ENCODE measurements around the gene ACSM6.

The ACSM6 gene

GRCh38 chr10:95208702-95209391 is 14.8 kb downstream of the ACSM6 start:
- no peak for TF ChIP-seq TOX (CRISPR knock-in tag; IDR thresholded peaks at IDR 0.05; ENCODE audit: borderline replicate concordance)
- TF ChIP-seq ZNF70 (CRISPR knock-in tag; IDR thresholded peaks at IDR 0.05) = no peak
- TF ChIP-seq RARB (CRISPR knock-in tag; IDR thresholded peaks at IDR 0.05) = no peak
- TF ChIP-seq ZFP3 (CRISPR knock-in tag; IDR thresholded peaks at IDR 0.05) = no peak
- TF ChIP-seq CREB5 (CRISPR knock-in tag; IDR thresholded peaks at IDR 0.05; ENCODE audit: low read depth) = no peak
- TF ChIP-seq CSRNP3 (CRISPR knock-in tag; IDR thresholded peaks at IDR 0.05) = no peak
- TF ChIP-seq, protein P1, sequence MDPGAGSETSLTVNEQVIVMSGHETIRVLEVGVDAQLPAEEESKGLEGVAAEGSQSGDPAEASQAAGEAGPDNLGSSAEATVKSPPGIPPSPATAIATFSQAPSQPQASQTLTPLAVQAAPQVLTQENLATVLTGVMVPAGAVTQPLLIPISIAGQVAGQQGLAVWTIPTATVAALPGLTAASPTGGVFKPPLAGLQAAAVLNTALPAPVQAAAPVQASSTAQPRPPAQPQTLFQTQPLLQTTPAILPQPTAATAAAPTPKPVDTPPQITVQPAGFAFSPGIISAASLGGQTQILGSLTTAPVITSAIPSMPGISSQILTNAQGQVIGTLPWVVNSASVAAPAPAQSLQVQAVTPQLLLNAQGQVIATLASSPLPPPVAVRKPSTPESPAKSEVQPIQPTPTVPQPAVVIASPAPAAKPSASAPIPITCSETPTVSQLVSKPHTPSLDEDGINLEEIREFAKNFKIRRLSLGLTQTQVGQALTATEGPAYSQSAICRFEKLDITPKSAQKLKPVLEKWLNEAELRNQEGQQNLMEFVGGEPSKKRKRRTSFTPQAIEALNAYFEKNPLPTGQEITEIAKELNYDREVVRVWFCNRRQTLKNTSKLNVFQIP (CRISPR knock-in tag; IDR thresholded peaks at IDR 0.05; ENCODE audit: borderline replicate concordance, low read depth) = no peak
- no peak for TF ChIP-seq ZNF8 (CRISPR knock-in tag; IDR thresholded peaks at IDR 0.05)
- no peak for TF ChIP-seq ARNTL (CRISPR knock-in tag; IDR thresholded peaks at IDR 0.05; ENCODE audit: borderline replicate concordance, low read depth)
- TF ChIP-seq ESRRG (CRISPR knock-in tag; IDR thresholded peaks at IDR 0.05) = no peak
- TF ChIP-seq CSDC2 (CRISPR knock-in tag; IDR thresholded peaks at IDR 0.05) = no peak
- no peak for TF ChIP-seq TCF4 (CRISPR knock-in tag; IDR thresholded peaks at IDR 0.05; ENCODE audit: borderline replicate concordance)
- TF ChIP-seq ISL1 (CRISPR knock-in tag; IDR thresholded peaks at IDR 0.05) = no peak
- no peak for TF ChIP-seq PATZ1 (CRISPR knock-in tag; IDR thresholded peaks at IDR 0.05; ENCODE audit: borderline replicate concordance)
- no peak for TF ChIP-seq GLIS3 (CRISPR knock-in tag; IDR thresholded peaks at IDR 0.05)
- TF ChIP-seq OSR1 (CRISPR knock-in tag; IDR thresholded peaks at IDR 0.05) = no peak
- no peak for TF ChIP-seq ZFP30 (CRISPR knock-in tag; IDR thresholded peaks at IDR 0.05)
- peak; percentile 63 for ATAC-seq

GRCh38 chr10:95209509-95210127 is 15.6 kb downstream of the ACSM6 start:
- TF ChIP-seq ZNF8 (CRISPR knock-in tag; IDR thresholded peaks at IDR 0.05) = no peak
- TF ChIP-seq CSDC2 (CRISPR knock-in tag; IDR thresholded peaks at IDR 0.05) = no peak
- no peak for TF ChIP-seq RARB (CRISPR knock-in tag; IDR thresholded peaks at IDR 0.05)
- no peak for TF ChIP-seq SNAI2 (CRISPR knock-in tag; IDR thresholded peaks at IDR 0.05)
- no peak for TF ChIP-seq ESRRG (CRISPR knock-in tag; IDR thresholded peaks at IDR 0.05)
- no peak for TF ChIP-seq ZNF565 (CRISPR knock-in tag; conservative IDR thresholded peaks at IDR 0.05; ENCODE audit: low read depth)
- no peak for TF ChIP-seq PPARA (CRISPR knock-in tag; IDR thresholded peaks at IDR 0.05; ENCODE audit: borderline replicate concordance)
- TF ChIP-seq ZC3H10 (CRISPR knock-in tag; IDR thresholded peaks at IDR 0.05) = no peak
- no peak for TF ChIP-seq TSHZ2 (CRISPR knock-in tag; IDR thresholded peaks at IDR 0.05)
- no peak for TF ChIP-seq ZFP3 (CRISPR knock-in tag; IDR thresholded peaks at IDR 0.05)
- no peak for TF ChIP-seq ISL1 (CRISPR knock-in tag; IDR thresholded peaks at IDR 0.05)
- TF ChIP-seq ZNF70 (CRISPR knock-in tag; IDR thresholded peaks at IDR 0.05) = no peak
- TF ChIP-seq ZFP30 (CRISPR knock-in tag; IDR thresholded peaks at IDR 0.05) = no peak
- no peak for TF ChIP-seq TCF4 (CRISPR knock-in tag; IDR thresholded peaks at IDR 0.05; ENCODE audit: borderline replicate concordance)
- no peak for TF ChIP-seq PATZ1 (CRISPR knock-in tag; IDR thresholded peaks at IDR 0.05; ENCODE audit: borderline replicate concordance)
- no peak for TF ChIP-seq ARNTL (CRISPR knock-in tag; IDR thresholded peaks at IDR 0.05; ENCODE audit: borderline replicate concordance, low read depth)
- TF ChIP-seq CREB5 (CRISPR knock-in tag; IDR thresholded peaks at IDR 0.05; ENCODE audit: low read depth) = no peak
- TF ChIP-seq TOX (CRISPR knock-in tag; IDR thresholded peaks at IDR 0.05; ENCODE audit: borderline replicate concordance) = no peak
- no peak for ATAC-seq
